NCI-H345 treated with DMSO at 0.1 percent for 48 hours (cell line): ENCODE results near the gene RAP1A.
"Not testable (repeated sequence)": the region's sequence is repeated elsewhere in the genome, so short reads cannot be mapped to it uniquely, and the experiment has no call there.

Experiments
- DNase-seq: peaks from one replicate; lab custom pipeline; 2025; ENCODE audit not compliant: unreplicated experiment; lab: John Stamatoyannopoulos, UW

The RAP1A gene

GRCh38 chr1:111597426-111597825 is 22.2 kb upstream of the RAP1A start:
- no peak for DNase-seq

DNA sequence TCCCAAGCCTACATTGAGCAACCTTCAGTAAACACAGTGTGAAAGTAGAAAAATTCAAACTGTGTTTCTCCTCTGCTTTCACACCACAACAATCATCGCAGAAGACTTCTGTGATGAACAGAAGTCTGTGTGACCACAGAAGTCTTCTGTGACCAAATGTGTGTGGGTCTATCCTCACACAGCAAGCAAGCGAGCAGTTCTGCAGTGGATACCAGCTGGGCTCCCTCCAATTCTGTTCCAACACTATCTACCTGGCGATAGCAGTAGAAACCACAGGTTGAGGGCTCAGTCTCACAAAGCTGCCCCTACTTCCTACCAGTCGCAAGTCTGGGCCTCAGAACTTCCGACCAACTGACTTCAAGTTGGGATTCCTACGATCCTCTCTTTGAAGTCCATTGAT is 21.0 kb upstream of the RAP1A start:
- DNase-seq = no peak

- no peak for DNase-seq
These were observed 19.6 kb upstream of the RAP1A start for GRCh38 chr1:111599781-111600693.

GRCh38 chr1:111600886-111601386 is 18.7 kb upstream of the RAP1A start:
- DNase-seq = no peak

GRCh38 chr1:111602302-111602701 is 17.3 kb upstream of the RAP1A start:
- no peak for DNase-seq

DNA sequence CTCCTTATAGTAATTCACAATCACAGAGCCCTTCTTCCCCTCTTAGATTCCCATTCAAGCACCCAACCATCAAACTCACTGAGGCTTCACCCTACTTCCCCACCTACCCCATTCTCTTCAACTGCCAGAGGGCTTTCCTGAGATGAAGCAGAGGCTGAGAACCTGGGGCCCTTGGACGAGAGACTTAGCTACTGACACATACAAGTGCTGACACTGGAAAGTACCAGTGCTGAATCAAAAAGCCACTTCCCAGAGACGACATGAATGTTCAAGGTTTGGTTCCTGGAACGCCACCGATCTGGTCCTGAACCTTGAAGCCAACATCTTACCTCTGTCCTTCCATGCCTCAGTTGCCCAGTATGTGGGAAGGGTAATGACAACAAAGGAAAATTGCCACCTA is 16.6 kb upstream of the RAP1A start:
- DNase-seq = no peak

- no peak for DNase-seq
These were observed 15.6 kb upstream of the RAP1A start for GRCh38 chr1:111603979-111604378.

DNA sequence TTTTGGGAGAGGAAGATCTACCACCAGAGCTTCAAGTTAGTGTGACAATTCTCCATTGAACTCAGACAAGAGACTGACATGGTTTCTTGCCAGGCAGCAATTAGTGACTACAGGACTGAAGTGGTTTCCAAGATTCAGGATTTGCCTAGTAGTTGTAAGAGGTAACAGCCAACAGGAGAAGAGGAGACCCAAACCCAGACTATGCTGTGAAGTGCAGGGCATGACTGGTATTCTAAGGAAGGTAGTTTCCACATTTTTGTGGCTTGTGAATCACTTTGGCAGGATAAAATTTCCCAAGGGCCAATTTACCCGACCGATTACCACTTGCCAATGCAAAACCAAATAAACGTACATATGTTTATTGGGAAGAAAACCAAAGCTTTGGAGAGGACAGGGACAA is 14.7 kb upstream of the RAP1A start:
- no peak for DNase-seq

DNA sequence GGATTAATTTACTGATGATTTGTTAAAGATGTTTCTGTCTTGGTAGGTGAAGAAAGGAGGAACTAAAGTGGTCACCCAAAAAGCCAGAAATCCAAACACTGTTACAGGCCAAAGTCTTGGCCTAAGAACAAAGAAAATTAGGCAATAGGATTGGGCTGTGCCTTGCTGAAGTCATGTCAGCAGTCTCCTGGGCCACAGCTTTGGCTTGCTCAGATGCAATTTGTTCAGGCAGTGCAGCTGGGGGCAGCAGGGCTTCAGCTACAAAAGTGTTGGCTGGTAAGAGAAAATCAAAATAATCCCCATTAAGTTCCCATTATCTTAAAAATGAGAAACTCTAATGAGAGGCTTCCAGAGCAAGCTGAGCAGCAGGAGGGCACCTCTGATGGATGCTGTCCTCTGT is 14.0 kb upstream of the RAP1A start:
- DNase-seq = no peak

- DNase-seq = not testable (repeated sequence)
These were observed 13.0 kb upstream of the RAP1A start for GRCh38 chr1:111606457-111607215.

DNA sequence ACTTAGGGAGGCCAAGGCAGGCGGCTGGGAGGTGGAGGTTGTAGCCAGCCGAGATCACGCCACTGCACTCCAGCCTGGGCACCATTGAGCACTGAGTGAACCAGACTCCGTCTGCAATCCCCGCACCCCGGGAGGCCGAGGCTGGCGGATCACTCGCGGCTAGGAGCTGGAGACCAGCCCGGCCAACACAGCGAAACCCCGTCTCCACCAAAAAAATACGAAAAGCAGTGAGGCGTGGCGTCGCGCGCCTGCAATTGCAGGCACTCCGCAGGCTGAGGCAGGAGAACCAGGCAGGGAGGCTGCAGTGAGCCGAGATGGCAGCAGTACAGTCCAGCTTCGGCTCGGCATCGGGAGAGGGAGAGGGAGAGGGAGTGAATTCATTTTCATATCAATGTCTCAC is 11.1 kb upstream of the RAP1A start:
- not testable (repeated sequence) for DNase-seq

GRCh38 chr1:111611986-111612385 is 7.6 kb upstream of the RAP1A start:
- DNase-seq = no peak

GRCh38 chr1:111615870-111616715 is 3.5 kb upstream of the RAP1A start:
- no peak for DNase-seq

GRCh38 chr1:111618081-111618480 is 1.5 kb upstream of the RAP1A start:
- DNase-seq = no peak

- no peak for DNase-seq
These were observed 491 bp upstream of the RAP1A start for GRCh38 chr1:111618961-111619634.

DNA sequence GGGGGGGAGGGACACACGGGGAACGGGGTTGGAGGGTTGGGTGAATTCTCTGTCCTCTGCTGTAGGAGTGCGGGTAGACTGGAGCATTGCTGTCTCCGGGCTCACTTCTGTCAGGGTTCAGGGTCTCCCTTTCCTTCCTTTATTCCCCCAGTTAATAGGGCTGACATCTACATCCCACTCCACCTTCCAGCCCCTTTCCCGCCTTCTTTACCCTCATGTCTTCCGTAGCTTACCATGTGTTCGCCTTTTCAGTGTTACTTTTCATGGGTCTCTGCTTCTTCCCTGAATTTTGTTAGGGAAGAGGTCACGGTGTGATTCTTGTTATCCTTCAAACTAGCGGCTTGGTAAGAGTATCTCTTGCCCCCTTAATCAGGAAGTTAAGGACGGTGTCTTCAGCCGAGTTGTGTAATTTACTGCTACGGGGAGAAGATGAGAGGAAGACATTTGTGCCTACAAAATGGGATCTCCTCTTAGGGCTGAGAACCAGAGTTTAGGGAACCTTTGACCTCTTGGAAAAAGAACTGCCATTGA is 917 bp downstream of the RAP1A start:
- no peak for DNase-seq

DNA sequence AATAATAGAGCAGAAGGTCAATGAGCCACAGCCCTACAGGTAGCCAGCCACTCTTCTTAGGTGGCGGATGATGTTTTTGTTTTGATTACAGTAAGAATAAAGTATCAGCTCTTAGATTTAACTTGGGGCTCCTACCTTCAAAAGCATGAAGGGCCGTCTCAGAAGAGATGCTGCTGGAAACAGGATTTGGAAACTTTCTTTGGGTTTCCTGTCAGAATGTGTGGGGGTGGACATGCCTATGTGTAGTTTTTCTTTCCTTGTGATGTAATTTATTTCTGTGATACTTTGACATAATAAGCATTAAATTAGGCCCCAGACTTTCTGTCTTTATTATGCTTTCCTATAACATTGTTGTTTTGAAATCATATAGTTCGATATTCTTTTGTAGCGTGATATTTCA is 1.5 kb downstream of the RAP1A start:
- DNase-seq = no peak

DNA sequence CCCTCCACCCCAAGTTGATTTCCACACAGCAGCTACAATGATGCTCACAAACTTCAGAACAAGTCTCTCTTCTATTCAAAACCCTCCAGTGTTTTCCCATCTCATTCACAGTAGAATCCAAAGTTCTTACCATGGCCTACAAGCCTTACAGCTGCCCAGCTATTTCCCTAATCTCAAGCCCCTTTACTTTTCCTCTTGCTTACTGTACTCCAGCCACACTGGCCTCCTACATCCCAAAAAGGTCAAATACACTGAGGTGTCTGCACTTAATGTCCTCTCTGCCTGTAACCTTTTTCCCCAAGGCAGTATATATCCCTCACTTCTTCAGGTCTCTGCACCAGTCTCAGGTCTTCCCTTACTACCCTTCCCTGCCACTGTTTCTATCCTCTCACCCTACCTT is 2.6 kb downstream of the RAP1A start:
- DNase-seq = no peak

GRCh38 chr1:111624382-111624781 is 4.8 kb downstream of the RAP1A start:
- no peak for DNase-seq

GRCh38 chr1:111625276-111625675 is 5.7 kb downstream of the RAP1A start:
- no peak for DNase-seq
